HCT116 (cell line): ENCODE data around the gene DPH5. TPM values are rescaled to one million over a fixed set of nuclear protein-coding genes. Genes with fewer than 3 reads are reported as not detected.

ENCODE experiments used
- ATAC-seq: fragments of 200-7000 bp; cut with Tn5 transposase; 2 replicates; pipeline ENCODE4 v1.9.1; 2020; ENCODE audit warnings: mild to moderate bottlenecking, moderate library complexity
- BruUV-seq: library from RNA; stranded (reverse); fragments of 400-500 nt; replicated peaks from 2 replicates; lab custom pipeline; 2021; lab: Mats Ljungman, UMichigan
- CTCF ChIA-PET: fragments of 300-600 bp; sonication (Branson Sonifier 250); formaldehyde crosslinking; loops from one replicate; lab custom pipeline; 2021; ENCODE audit warnings: antibody characterized with exemption; lab: Charles Lee
- POLR2A ChIA-PET: fragments of 300-600, 350-600 bp; sonication (Branson Sonifier 250); formaldehyde crosslinking; loops from one replicate; lab custom pipeline; 2021; ENCODE audit warnings: antibody characterized with exemption; lab: Charles Lee
- RAD21 ChIA-PET, 2 experiments: fragments of 300-600 bp; sonication (Branson Sonifier 250); formaldehyde crosslinking; loops; one replicate each; lab custom pipeline; 2023; ENCODE audit warnings: low total read pairs in 2 of 2; ENCODE audit not compliant: uncharacterized antibody in 2 of 2, unreplicated experiment in 2 of 2, low non-redundant PET in 1 of 2; lab: Charles Lee
- DNase-seq: peaks from one replicate; pipeline ENCODE4 v3.0.0-alpha.2; 2010; ENCODE audit warnings: low read depth, low spot score
- H2AFZ ChIP-seq: fragments of 200-600 bp; shearing (Covaris generic), sonication (generic); 2 replicates; pipeline ENCODE4 v1.6.1; 2017; ENCODE audit warnings: low read depth, mixed run types, mixed read lengths, antibody characterized with exemption, low read length; ENCODE audit not compliant: poor library complexity, severe bottlenecking
- H3K27ac ChIP-seq: 2 replicates; pipeline ENCODE4 v1.5.1; 2012; ENCODE audit warnings: low read depth, low read length
- H3K27me3 ChIP-seq: fragments of 200-600 bp; sonication (generic); 2 replicates; pipeline ENCODE4 v1.6.1; 2016; ENCODE audit warnings: mixed run types, low read length, mixed read lengths; ENCODE audit not compliant: insufficient read depth
- H3K36me3 ChIP-seq, 2 experiments: fragments of 200-500 bp in 1 of 2; fragments of 200-600 bp in 1 of 2; sonication (Bioruptor generic) in 1 of 2; sonication (generic) in 1 of 2; 2 replicates each; pipeline versions ENCODE4 v1.5.1 to v1.6.1; 2014 to 2016; ENCODE audit warnings: low read length in 2 of 2, inconsistent platforms in 1 of 2, mixed read lengths in 1 of 2, mixed run types in 1 of 2; ENCODE audit not compliant: insufficient read depth in 2 of 2, control insufficient read depth in 1 of 2
- H3K4me1 ChIP-seq, 2 experiments: fragments of 200-600 bp in 1 of 2; sonication (generic) in 1 of 2; 2 replicates each; pipeline versions ENCODE4 v1.5.1 to v1.6.1; 2012 to 2017; ENCODE audit warnings: low read length in 2 of 2, inconsistent platforms in 1 of 2, mild to moderate bottlenecking in 1 of 2, mixed read lengths in 1 of 2, mixed run types in 1 of 2, moderate library complexity in 1 of 2; ENCODE audit not compliant: insufficient read depth in 2 of 2, control insufficient read depth in 1 of 2
- H3K4me2 ChIP-seq: fragments of 200-600 bp; sonication (generic); 2 replicates; pipeline ENCODE4 v1.6.1; 2017; ENCODE audit warnings: mixed run types, low read length, mixed read lengths
- H3K4me3 ChIP-seq, 2 experiments: fragments of 200-600 bp in 1 of 2; sonication (generic) in 1 of 2; replicated peaks in 1 of 2; 2 replicates each; pipeline ENCODE4 v1.5.1; 2011 to 2016; ENCODE audit warnings: low read length in 2 of 2, control low read depth in 1 of 2, low read depth in 1 of 2, mild to moderate bottlenecking in 1 of 2, mixed read lengths in 1 of 2, mixed run types in 1 of 2
- H3K79me2 ChIP-seq: fragments of 200-600 bp; sonication (generic); 2 replicates; pipeline ENCODE4 v1.6.1; 2017; ENCODE audit warnings: mild to moderate bottlenecking, mixed run types, low read length, moderate library complexity, mixed read lengths; ENCODE audit not compliant: insufficient read depth
- H3K9ac ChIP-seq: fragments of 200-600 bp; sonication (generic); 2 replicates; pipeline ENCODE4 v1.6.1; 2016; ENCODE audit warnings: low read length, mixed read lengths
- H3K9me2 ChIP-seq: fragments of 200-600 bp; sonication (generic), shearing (Covaris generic); 2 replicates; pipeline ENCODE4 v1.6.1; 2017; ENCODE audit warnings: mixed run types, mild to moderate bottlenecking, moderate library complexity; ENCODE audit not compliant: insufficient read depth
- H3K9me3 ChIP-seq, 2 experiments: fragments of 200-500 bp in 1 of 2; fragments of 200-600 bp in 1 of 2; sonication (Bioruptor generic) in 1 of 2; sonication (generic) in 1 of 2; 2 replicates each; pipeline ENCODE4 v1.6.1; 2014 to 2017; ENCODE audit warnings: low read length in 2 of 2, mixed read lengths in 2 of 2, inconsistent platforms in 1 of 2, low read depth in 1 of 2, mild to moderate bottlenecking in 1 of 2, mixed run types in 1 of 2, moderate library complexity in 1 of 2; ENCODE audit not compliant: control insufficient read depth in 1 of 2, insufficient read depth in 1 of 2
- H4K20me1 ChIP-seq: fragments of 200-600 bp; sonication (generic), shearing (Covaris generic); 2 replicates; pipeline ENCODE4 v1.6.1; 2017; ENCODE audit warnings: mixed run types, mild to moderate bottlenecking, moderate library complexity; ENCODE audit not compliant: insufficient read depth
- EZH2 ChIP-seq: fragments of 200-600 bp; sonication (generic); IDR thresholded peaks from 2 replicates; pipeline ENCODE4 v1.6.1; 2017; ENCODE audit warnings: antibody characterized with exemption, mixed run types
- EZH2phosphoT487 ChIP-seq: fragments of 200-600 bp; IDR thresholded peaks from 2 replicates; pipeline ENCODE4 v1.6.1; 2018; ENCODE audit warnings: antibody characterized with exemption, borderline replicate concordance
- FOSL1 ChIP-seq: IDR thresholded peaks from 2 replicates; pipeline ENCODE4 v1.6.1; 2012; ENCODE audit warnings: low read depth
- POLR2A ChIP-seq: IDR thresholded peaks from 2 replicates; pipeline ENCODE4 v1.7.0; 2011; ENCODE audit warnings: borderline replicate concordance; ENCODE audit not compliant: insufficient read depth, insufficient read length; ENCODE audit errors: extremely low read depth
- REST ChIP-seq: IDR thresholded peaks from 2 replicates; pipeline ENCODE4 v1.6.1; 2012; ENCODE audit warnings: low read depth
- SIN3A ChIP-seq: IDR thresholded peaks from 2 replicates; pipeline ENCODE4 v1.6.1; 2012; ENCODE audit warnings: low read depth
- SP1 ChIP-seq: IDR thresholded peaks from 2 replicates; pipeline ENCODE4 v1.6.1; 2012; ENCODE audit warnings: low read depth
- SRF ChIP-seq: IDR thresholded peaks from 2 replicates; pipeline ENCODE4 v1.6.1; 2012; ENCODE audit warnings: low read depth
- YY1 ChIP-seq: IDR thresholded peaks from 2 replicates; pipeline ENCODE4 v1.6.1; 2011; ENCODE audit warnings: low read length, low read depth, moderate library complexity, mild to moderate bottlenecking; ENCODE audit not compliant: insufficient replicate concordance; ENCODE audit errors: extremely low read depth
- intact Hi-C: fragments of 100-400 bp; cut with micrococcal nuclease; formaldehyde crosslinking; loops from 2 replicates; pipeline ENCODE4 v1.10.0; 2022
- total RNA-seq: library from RNA; stranded (reverse); gene quantifications from one replicate; pipeline ENCODE4 v1.2.1, GENCODE V29; 2021; ENCODE audit not compliant: unreplicated experiment

Gene DPH5
- total RNA-seq, 1 experiment from 2014 or later: 55.8 TPM

- Histone ChIP-seq H3K9me3 (no peaks in the 10 kb centered on the region), H3K9ac (no peak overlapping the region), H3K4me2 (no peak overlapping the region)
- DNase-seq: no peak
- TF ChIP-seq YY1: no peak
- no peak for TF ChIP-seq POLR2A
- no peak for TF ChIP-seq EZH2
- TF ChIP-seq EZH2phosphoT487: no peak
- TF ChIP-seq SIN3A: no peak
- TF ChIP-seq SP1: no peak
- TF ChIP-seq, all 23 proteins: peak for 0
- BruUV-seq: no TSS peak
- Histone ChIP-seq H3K27me3 (no peaks in the 10 kb centered on the region), H3K79me2 (no peaks in the 10 kb centered on the region), H4K20me1 (no peaks in the 10 kb centered on the region), H3K36me3 (no peaks in the 10 kb centered on the region), H3K9me2 (no peaks in the 10 kb centered on the region), H3K27ac (no peak overlapping the region), H2AFZ (no peak overlapping the region), H3K4me1 (peaks cover 0 to 6% of the 10 kb centered on the region in 2 experiments; a peak in 2 of 4 replicates), H3K4me3 (no peak overlapping the region)
- no peak for ATAC-seq
- ChIA-PET CTCF (no interaction called here), POLR2A (no interaction called here), RAD21 (no interaction called here)
- intact Hi-C loops: no loop called here
These were observed 66.0 kb downstream of the DPH5 start for GRCh38 chr1:100959502-100960060.

GRCh38 chr1:100955322-100955721 lies 70.3 kb downstream of the DPH5 start:
- no peak overlapping the region for H2AFZ ChIP-seq
- H3K4me2 ChIP-seq: no peak overlapping the region
- BruUV-seq: no TSS peak
- DNase-seq (no peak), ATAC-seq (no peak)
- no peak overlapping the region for H3K9ac ChIP-seq
- no peak overlapping the region for H3K4me3 ChIP-seq
- CTCF ChIA-PET: interaction anchor here (1.0 kb wide), 1 partner anchor 34 kb away, joined by 4 read pairs; no protein-coding TSS in a partner anchor
- no peaks in the 10 kb centered on the region for H3K79me2 ChIP-seq
- no peak overlapping the region for H3K27ac ChIP-seq
- no peaks in the 10 kb centered on the region for H4K20me1 ChIP-seq
- no peaks in the 10 kb centered on the region; a peak in 1 of 4 replicates for H3K36me3 ChIP-seq
- POLR2A ChIA-PET: no interaction called here
- H3K9me3 ChIP-seq: no peaks in the 10 kb centered on the region
- TF ChIP-seq FOSL1 (0 out of 2 replicates have a peak, but pooled peaks have one; percentile 10), REST (no peak), POLR2A (no peak), SRF (no peak), SIN3A (no peak), SP1 (no peak)
- intact Hi-C loops: no loop called here
- no peaks in the 10 kb centered on the region for H3K9me2 ChIP-seq
- RAD21 ChIA-PET: no interaction called here
- peaks cover 0 to 6% of the 10 kb centered on the region in 2 experiments; a peak in 2 of 4 replicates for H3K4me1 ChIP-seq
- no peaks in the 10 kb centered on the region for H3K27me3 ChIP-seq
